AML-193 (cell line): ENCODE data around the gene IP6K2.

ENCODE experiments used
- DNase-seq, 2 experiments: peaks; one replicate each; lab custom pipeline; 2025; lab: John Stamatoyannopoulos, UW

The IP6K2 gene

DNA sequence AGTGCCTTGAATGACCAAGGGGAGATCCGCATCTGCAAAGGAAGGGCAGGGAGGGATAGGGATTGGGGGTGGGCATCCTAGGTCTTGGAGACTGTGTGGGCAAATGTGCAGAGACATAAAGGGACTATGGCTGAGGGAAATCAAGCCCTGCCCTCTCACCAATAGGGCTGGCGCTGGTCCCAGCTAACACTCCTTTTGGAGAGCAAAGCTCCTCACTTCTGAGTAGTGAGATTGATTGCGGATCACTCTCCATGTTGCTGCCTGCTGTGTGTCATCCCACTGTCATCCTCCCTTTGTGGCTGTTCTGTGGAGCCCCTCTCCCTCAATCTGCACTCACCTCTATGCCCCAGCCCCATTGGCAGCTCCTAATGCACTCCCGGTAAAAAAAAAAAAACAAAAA is 52.1 kb downstream of the IP6K2 start:
- no peak for DNase-seq

DNA sequence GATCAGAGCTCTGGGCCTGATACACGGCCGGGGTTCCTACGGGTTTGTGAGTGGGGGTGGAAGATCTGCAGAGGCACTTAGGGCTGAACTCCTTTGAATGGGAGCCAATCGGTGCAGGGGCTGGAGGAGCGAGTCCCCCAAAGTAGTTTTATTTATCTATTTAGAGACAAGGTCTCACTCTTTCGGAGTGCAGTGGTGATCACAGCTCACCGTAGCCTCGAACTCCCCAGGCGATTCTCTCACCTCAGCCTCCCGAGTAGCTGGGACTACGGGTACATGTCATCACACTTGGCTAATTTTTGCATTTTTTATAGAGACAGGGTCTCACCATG is 52.7 kb downstream of the IP6K2 start:
- DNase-seq = no peak

DNA sequence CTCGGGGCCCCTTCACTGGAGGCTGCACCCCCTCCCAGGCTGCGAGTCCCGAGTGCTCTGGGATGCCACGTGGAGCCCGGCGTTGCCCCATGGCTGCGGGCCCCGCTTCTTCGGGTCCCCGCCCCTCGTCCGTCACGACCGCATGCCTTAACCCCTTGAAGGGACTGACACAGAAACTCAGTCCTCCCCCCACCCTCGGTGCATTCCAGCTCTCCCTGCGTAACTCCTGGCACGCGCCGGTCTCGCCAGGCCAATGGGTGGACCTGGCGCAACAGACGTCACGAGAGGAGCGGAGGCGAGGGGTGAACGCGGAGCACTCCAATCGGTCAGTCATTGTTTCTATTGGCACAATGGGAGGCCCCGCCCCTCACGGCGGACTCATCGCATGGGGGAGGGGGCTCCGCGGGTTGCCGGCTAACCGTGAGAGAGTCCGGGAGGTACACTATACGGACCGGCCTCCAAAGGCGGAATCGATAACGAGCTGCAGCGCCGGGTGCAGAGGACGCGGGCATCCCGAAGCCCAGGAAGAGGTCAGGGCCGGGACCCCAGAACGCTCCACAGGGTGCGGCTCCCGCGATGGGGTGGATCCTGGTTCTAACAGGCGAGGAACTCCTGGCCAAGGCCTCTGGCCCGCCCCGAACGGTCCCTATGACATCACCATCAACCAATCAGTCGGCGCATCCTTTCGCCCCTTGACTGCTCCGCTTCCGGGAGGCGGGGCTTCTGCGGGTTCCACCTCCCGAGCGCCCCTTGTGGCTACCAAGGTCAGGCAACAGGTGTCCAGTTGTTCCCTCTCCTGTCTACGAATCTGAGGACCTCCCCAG is 53.3 kb downstream of the IP6K2 start:
- DNase-seq = no peak

DNA sequence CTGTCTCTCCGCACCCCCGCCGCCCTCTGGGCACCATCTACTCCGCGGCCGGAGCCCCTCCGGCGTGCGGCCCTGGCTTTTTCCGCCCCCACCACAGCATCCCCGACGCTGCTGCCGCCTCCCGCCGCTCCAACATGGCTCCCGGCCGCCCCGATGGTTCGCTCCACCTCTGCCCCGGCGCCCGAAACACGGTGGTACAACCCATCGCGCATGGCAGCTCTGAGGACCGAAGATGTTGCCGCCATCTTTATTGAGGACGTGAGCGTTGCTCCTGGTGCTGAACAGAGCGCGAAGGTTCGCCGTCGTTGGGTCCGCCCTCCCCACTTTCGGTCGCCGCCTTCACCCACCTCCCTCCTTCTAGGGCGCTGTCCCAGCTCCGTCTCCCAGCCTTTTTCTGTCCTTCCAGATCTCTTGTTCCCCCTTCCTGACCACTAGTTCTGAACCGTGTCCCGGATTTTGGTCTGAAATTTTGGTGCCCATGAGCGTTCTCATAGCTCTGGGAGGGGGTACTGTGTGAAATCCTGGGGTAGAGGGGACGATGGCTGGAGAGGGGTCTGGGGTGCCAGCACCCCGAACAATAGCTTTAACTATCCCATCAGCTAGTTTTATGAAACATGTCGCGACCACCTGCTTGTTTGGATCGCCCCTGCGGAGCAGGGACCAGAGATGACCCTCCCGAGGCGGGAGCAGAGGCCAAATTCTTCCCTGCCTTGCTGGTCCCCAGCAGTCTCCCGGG is 54.1 kb downstream of the IP6K2 start, which contains the start of gene CELSR3:
Gene CELSR3 (minus strand): TSS at position 134 of the 736 bp plus-strand sequence. CDS start 252 bp downstream, outside the sequence.
- DNase-seq = no peak

DNA sequence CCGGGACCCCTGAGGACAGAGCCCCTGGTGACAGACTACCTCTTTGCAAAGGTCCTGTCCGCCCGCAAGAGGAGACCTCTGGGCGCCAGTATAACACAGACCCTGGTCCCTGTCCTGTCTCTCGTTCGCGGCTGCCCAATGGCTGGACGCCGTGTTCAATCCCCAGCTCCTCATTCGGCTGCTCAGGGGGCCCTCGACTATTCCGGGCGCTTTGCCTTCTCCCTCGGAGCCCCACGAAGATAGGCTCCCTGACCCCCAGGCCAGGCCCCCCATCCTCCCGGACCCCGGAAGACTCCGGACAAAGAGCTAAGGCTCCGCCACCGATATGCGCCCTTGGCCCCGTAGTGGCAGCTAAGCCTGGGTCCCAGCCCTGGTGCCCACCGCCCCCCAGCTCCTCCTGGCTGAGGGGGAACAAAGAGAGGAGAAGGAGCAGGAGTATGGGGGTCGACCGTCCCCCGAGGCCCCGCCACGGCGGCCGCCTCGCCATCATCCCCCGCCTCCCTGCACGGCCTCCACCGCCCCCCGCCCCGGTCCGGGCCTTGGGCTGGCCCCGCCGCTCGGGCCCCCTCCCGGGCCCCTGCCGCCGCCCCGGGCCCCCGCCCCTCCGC is 54.8 kb downstream of the IP6K2 start:
- DNase-seq = no peak

DNA sequence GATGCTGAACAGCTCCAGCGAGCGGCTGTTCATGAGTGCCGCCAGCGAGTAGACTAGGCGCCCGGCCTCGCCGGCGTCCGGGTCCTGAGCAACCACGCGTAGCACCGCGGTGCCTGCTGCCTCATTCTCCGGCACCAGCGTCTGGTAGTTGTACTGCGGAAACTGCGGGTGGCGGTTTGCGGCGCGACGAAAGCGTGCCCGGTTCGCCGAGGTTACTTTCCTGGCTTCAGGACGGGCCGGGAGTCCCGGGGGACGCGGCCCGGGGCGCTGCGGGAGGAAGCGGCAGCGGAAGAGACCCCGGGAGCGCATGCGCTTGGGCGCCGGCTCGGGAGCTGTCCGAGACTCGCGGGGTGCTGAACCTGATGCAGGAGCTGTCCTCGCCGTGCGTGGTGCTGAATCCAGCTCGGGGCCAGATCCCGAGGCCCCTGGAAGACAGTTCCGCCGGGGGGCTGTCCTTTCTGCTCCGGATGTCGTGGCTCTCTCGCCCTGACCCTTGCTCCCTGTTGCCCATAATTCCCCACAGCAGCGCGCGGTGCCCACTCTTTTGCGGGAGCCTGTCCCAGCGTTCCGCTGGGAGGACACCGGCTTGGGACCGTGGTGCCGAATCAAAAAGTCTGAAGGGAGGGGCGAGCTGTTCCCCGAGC is 55.4 kb downstream of the IP6K2 start:
- no peak for DNase-seq

DNA sequence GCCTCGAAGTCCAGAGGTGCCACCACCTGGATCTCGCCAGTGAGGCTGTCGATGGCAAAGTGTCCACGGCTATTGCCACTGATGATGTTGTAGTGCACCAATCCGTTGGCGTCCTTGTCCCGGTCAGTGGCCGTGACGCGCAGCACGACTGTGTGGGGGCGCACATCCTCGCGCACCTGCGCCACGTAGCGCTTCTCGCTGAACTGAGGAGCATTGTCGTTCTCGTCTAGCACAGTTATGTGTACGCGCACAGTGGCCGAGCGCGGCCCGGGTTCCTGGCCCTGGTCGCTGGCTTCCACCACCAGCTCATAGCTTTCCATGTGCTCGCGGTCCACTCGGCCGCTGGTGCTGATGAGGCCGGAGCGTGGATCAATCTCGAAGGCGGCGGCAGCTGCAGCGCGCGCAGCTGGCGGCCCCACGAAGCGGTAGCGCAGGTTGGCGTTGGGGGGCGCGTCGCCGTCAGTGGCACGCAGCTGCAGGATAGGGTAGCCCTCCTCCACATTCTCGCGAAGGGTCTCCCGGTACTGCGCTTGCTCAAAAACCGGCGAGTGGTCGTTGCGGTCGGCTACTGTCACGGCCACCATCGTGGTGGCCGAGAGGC is 56.1 kb downstream of the IP6K2 start:
- no peak for DNase-seq

DNA sequence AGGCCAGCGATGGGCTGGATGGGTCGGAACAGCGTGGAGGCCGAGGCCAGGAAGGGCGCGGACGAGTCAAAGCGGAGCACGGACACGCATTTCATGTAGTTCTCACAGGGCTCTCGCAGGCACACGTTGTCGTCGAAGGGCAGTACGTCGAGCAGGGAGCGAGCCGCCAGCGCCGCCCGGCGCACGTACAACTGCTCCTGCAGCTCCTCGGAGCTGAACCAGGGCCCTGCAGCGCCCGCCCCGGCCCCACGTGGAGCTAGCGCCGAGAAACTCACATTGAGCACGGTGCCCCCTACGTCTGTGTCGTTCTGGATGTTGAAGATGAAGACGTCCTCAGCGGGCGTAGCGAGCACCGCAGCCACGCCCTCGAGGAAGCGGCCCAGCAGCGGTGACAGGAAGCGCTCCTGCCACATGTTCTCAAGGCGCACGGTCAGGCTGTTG is 60.2 kb downstream of the IP6K2 start:
- no peak for DNase-seq

DNA sequence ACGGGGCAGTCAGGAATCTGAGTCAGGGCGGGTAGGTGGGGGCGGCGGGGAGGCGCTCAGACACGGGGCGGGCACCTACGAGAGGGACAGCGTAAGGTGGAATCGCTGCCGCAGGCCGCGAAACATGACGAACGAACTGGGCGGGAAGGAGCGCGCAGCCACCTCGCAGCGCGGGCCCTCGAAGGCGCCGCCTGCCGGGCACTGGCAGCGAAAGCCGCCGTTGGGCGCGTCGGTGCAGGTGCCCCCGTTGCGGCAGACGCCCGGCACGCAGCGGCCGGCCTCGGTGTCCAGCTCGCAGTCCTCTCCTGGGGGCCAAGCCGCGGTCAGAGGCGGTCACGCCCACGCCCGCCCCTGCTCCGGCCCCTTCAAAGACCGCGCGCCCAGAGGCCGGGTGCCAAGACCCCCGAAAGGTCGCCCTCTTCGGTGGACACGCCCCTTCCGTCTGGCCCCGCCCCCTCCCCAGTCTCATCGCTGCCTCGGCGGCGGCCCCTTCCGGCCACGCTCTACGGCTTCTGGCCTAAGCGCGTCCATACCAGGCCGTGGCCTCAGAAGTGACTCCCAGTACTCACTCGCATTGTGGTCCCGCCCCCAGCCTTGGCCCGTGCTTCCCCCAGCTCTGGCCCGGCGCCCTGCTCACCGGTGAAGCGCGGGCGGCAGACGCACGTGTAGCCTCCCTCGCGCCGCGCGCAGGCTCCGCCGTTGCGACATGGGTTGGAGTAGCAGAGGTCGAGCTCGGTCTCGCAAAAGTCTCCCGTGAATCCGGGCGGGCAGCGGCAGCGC is 60.8 kb downstream of the IP6K2 start:
- DNase-seq = peak; percentile 81 to 87

DNA sequence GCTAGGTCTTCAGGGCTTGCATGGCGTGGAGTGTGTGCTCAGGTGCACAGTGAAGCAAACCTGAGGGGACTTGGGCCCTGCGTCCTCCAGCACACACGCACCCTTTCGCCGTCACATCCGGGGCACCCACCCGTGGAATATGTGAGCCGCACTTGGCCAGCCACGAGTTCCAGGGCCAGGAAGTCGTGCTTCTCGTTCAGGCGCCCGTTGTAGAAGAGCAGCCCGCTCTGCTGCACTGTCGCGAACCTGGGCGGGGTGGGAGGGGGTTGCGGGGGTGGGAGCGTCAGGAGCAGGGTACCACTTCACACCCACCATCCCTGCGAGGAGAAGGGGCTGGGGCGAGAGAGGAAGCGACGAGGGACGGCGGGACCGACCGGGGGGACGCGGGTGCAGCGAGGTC is 61.4 kb downstream of the IP6K2 start:
- no peak for DNase-seq

DNA sequence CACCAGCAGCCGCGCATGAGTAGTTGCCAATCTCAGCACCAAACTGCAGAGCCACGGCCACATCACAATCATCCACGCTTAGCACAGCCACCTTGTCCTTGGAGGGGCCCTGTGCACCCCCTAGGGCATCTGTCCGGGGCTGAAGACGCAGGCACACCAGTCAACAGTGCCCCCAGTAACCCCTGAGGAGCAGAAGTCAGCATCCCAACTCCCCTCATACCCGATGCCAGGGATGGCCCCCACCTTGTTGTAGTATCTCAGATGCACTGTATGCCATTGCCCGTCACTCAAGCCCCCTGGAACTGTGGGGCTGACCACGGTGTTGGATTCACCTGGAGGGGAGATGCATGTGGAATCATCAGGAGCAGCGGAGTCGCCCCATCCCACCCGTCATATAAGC is 62.0 kb downstream of the IP6K2 start:
- DNase-seq = no peak

DNA sequence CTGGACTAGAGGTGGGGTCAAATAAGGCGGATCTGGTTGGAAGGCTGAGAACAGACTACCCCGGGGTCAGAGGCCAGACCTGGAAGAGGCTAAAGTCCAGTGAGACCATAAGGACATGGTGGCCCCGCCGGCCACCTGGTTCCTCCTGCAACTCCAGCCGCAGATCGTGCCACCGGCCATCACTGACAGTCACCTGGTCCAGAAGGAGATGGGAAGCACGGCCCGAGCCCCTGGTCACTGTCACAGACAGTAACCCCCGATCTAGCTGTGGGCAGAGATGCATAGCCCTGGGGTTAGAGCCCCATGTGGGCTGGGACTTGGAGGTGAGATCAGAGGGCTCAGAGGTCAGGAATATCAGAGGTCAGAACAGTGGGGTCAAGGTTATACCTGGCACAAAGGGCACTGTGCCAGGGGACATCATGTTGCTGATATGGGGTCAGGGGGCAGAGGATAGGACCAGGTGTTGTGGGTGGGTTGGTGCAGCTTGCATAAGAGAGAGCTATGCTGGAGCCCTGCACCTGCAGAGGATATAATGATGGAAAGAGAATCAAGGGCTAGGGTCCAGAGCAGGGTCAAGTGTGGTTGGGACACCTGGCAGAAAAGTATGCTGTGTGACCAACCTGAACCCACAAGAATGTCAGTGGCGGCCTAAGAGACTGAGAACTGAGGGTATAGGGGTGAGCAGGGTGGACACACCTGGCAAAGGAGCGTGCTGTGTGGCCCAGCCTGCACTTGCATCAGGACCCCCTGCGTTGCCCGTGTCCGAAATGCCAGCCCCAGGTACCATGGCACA is 63.9 kb downstream of the IP6K2 start:
- no peak for DNase-seq

DNA sequence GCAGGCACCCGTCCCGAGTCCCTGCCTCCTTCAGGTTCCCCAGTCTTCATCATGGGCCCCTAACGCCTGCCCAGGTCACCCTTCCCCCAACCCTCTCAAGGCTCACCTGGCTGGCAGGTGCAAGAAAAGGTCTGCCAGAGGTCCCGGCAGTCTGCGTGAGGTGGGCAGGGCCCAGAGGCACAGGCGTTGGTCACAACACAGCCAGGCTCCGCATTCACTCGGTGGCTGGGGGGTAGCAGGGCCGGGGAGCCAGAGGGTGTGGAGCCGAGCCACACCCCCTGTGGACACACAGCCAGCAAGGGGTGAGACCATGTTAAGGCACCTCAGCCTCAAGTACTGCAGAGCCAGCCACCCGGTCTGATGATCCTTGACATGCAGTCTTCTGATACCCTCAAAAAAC is 65.2 kb downstream of the IP6K2 start:
- no peak for DNase-seq

DNA sequence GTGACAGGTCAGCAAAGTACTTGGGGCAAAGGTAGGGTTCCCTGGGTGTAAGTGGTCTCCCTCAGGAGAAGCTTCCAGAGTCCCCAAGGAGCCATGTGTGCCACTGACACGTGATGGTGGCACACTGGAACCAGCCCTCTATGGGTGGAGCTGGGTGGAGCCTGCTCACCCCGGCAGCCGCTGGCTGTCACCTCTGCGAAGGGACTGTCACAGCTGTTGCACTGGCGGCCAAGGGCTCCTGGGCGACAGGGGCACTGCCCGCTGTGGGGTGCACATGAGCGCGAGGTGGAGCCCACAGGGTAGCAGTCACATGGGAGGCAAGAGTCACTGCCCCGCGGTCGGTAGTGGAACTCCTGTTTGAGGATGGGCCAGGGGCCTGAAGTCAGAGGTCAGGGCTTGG is 66.3 kb downstream of the IP6K2 start:
- DNase-seq = no peak

DNA sequence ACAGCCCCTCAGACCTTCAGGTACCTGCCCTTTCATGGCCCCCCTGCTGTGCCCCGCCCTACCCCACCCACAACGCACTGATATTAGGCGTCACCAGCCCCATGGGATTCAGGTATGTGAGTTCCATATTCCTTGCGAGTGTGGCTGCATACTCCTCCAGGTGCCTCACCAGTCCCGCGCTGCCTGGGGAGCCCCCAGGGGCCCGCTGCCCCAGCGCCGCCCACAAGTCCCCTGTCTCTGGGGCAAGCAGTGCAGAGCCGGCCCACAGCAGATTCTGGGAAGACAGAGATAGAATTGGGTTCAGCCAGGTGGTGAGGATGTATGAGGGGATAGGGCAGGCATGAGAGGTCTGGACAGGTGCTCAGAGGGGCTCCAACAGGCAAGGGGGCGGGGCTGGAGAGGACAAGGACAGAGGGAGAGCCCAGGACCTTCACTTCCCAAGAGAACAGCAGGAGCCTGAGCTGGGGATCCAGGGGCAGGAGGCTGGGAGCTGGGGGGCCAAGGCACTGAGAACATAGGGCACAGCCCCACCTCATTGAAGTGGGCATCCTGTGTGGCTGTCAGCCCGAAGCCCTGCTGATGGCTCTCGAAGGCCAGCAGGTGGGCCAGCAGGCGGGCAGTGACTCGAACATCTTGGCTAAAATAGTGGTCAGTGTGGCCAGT is 68.7 kb downstream of the IP6K2 start:
- no peak for DNase-seq

DNA sequence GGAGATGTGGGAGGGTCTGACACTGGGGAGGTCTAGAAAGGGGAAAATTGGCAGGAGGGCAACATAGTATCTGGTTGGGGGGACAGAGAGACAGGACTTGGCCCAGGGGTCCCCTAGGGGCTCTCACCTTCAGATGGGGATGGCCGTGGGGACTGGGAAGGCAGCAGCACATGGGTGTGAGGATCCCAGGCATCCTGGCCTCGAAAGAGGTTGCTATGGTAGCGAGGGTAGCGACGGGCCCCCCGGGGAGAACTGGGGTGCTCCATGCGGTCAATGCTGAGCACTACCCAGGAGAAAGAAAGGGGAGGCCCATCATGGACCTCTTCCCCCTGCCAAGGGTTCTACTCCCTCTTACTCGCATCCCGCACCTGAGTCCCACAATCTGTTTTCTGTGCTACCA is 69.3 kb downstream of the IP6K2 start:
- DNase-seq = no peak

DNA sequence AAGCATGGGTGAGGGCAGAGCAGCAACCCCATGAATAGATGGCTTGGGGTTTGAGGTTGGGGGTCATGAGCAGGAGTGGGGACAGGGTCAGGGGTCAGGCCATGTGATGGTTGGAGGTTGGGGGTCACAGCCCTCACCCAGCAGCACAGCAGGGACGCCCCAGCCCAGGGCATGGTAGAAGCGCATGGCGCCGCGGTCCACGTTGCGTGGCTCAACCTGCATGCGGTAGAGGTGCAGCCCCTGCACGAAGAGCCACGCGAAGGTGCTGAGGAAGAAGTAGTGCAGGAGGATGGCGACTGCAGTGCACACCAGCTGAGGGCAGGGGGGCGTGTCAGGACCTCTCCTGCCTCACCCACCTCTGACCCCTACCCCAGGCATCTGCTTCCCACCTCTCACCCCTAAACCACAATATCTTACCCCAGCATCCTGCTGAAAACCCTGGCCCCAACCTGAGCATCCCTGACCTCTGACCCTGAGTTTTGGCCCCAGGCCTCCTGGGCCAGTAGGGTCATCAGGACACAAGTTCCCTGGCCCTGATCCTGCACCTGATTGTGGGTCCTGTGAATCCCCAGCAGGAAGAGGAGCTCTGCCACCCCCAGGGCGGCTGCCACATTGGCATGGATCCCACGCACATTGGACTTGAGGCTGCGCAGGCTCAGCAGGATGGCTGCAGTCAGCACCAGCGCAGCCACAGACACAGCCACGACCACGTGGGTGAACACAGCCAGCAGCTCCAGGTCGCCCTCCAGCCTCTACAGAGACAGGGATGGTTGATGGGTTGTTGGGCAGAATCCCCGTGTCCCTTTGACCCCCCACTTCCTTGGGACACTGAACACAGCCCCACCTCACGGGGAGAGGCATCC is 71.9 kb downstream of the IP6K2 start:
- no peak for DNase-seq

DNA sequence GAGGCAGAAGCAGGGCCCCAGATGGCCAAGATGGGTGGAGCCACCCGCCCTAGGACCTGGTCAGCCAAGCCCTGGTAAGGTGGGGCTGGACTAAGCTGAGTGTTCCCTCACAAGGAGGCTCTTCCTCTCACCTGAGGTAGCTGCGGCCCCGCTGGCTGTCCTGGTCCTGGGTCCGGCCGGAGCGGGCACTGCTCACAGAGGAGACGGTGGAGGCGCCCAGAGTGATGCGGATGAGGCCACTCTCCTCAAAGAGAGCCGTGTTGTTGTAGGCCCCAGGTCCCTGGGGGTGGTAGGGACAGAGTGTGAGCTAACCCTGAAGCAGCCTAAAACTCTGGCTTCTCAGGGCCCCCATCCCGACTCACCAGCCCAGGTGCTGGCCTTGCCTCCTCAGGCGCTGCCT is 74.4 kb downstream of the IP6K2 start:
- DNase-seq = no peak

DNA sequence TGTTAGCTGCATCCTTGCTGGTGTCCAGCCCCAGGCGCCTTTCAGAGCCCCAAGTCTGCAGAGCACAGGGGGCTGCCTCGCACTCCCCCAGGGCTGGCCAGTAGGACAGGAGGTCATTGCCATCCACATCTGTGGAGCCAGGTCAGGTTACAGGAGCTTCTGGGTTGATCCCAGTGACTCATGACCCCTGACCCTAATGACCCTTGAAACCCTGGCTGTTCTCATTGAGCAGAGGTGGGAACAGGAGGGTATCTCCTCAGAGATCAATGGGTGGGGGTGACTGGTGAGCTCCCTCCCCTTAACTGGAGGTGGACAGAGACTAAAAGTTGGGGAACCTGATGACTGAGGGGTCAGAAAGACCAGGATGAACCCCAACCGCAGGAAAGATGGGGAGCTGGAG is 75.6 kb downstream of the IP6K2 start:
- no peak for DNase-seq
